ENCODE data around the gene PILRA. TPM values are rescaled to one million over a fixed set of nuclear protein-coding genes. Genes with fewer than 3 reads are reported as not detected.
"Not testable (repeated sequence)": the region's sequence is repeated elsewhere in the genome, so short reads cannot be mapped to it uniquely, and the experiment has no call there.

PILRA gene
- total and polyA plus RNA-seq, 10 of the 15 experiments (the other 5 are each of a cell fraction or from before 2014, with no cell fraction given): 6.6 to 43.3 (median 11.5) TPM

GRCh38 chr7:100335566-100336466 lies 37.5 kb upstream of the PILRA start:
- ChIA-PET POLR2A (interaction anchor here (0.7 to 0.9 kb wide), 2 partner anchors 9 to 115 kb away, joined by 3 read pairs; no protein-coding TSS in a partner anchor), RAD21 (ENCODE audit: unreplicated experiment) (interaction anchor here (1.1 to 1.3 kb wide), 3 partner anchors 92 to 203 kb away, joined by 3 to 4 read pairs (median 3); partner anchors contain the start of genes GPC2, STAG3 and ZCWPW1), SMC1A (ENCODE audit: uncharacterized antibody, unreplicated experiment) (interaction anchor here (0.6 kb wide), 1 partner anchor 118 kb away, joined by 3 read pairs; no protein-coding TSS in a partner anchor), CTCF (interaction anchor here (0.9 to 1.2 kb wide), 2 partner anchors 10 to 203 kb away, joined by 3 read pairs; no protein-coding TSS in a partner anchor)
- H3K9me3 ChIP-seq (replicated peaks; ENCODE audit: control insufficient read depth, insufficient read depth, low read length); H4K20me1 ChIP-seq (ENCODE audit: control insufficient read depth, insufficient read depth); H3K4me1 ChIP-seq (ENCODE audit: control insufficient read depth, insufficient read depth, low read length); H3K36me3 ChIP-seq (ENCODE audit: control insufficient read depth in 2 of 2, insufficient read depth in 2 of 2, low read length in 1 of 2); in situ Hi-C loops (cut with MboI); intact Hi-C loops (cut with micrococcal nuclease; ENCODE audit: unreplicated experiment); H3K27me3 ChIP-seq (replicated peaks in 1 of 2; ENCODE audit: control insufficient read depth in 2 of 2, insufficient read depth in 2 of 2, low read length in 1 of 2): not testable (repeated sequence)
- Histone ChIP-seq H3K27ac (ENCODE audit: control insufficient read depth, insufficient read depth) (peak overlapping the region; percentile 87), H2AFZ (ENCODE audit: control insufficient read depth, low read depth, low read length) (peak overlapping the region; percentile 76), H3K4me3 (peak overlapping the region; percentile 87), H3K9ac (ENCODE audit: control insufficient read depth, insufficient read depth, low read length) (peak overlapping the region; percentile 79), H3K4me2 (ENCODE audit: control insufficient read depth, insufficient read depth) (peak overlapping the region; percentile 25; the same call in 1 of the 2 replicates), H3K79me2 (ENCODE audit: control insufficient read depth, insufficient read depth, low read length) (peaks cover 26% of the 10 kb centered on the region)
- BruUV-seq (replicated peaks): TSS peak; percentile 64
- DNase-seq (ENCODE audit: low read depth, low spot score) (peak; percentile 86), FAIRE-seq (peak; percentile 23), ATAC-seq (peak; percentile 97)
- under 1% methylated on average over 72 of the region's 85 CpGs for WGBS (ENCODE audit: insufficient coverage, insufficient replicate concordance, low lambda C conversion rate, missing lambda C conversion rate)
- TF ChIP-seq IKZF1 (conservative IDR thresholded peaks at IDR 0.05) (peak; percentile 67), ZNF687 (IDR thresholded peaks at IDR 0.05) (peak; percentile 84), PML (IDR thresholded peaks at IDR 0.05; ENCODE audit: low read length) (peak; percentile 88), IKZF2 (IDR thresholded peaks at IDR 0.05) (peak; percentile 71 to 80), RFX5 (IDR thresholded peaks at IDR 0.05; ENCODE audit: low read depth, low read length) (peak; percentile 71), MTA2 (IDR thresholded peaks at IDR 0.05; ENCODE audit: low read depth) (peak; percentile 53; the same call in 1 of the 2 replicates), LARP7 (IDR thresholded peaks at IDR 0.05) (peak; percentile 66), TARDBP (IDR thresholded peaks at IDR 0.05; ENCODE audit: borderline replicate concordance) (0 out of 2 replicates have a peak, but pooled peaks have one; percentile 49), NR2C1 (IDR thresholded peaks at IDR 0.05) (peak; percentile 90), RB1 (IDR thresholded peaks at IDR 0.05; ENCODE audit: borderline replicate concordance) (peak; percentile 66; the same call in 1 of the 2 replicates), HDGF (IDR thresholded peaks at IDR 0.05) (peak; percentile 79; the same call in 1 of the 2 replicates), CBFB (IDR thresholded peaks at IDR 0.05; ENCODE audit: low read depth) (0 out of 2 replicates have a peak, but pooled peaks have one; percentile 42), ATF7 (IDR thresholded peaks at IDR 0.05; ENCODE audit: low read depth) (peak; percentile 20; the same call in 1 of the 2 replicates), SMAD5 (IDR thresholded peaks at IDR 0.05; ENCODE audit: low read depth) (peak; percentile 81; the same call in 1 of the 2 replicates), ZNF384 (IDR thresholded peaks at IDR 0.05; ENCODE audit: borderline replicate concordance, low read depth, low read length) (peak; percentile 28; the same call in 1 of the 2 replicates), CHD2 (IDR thresholded peaks at IDR 0.05; ENCODE audit: borderline replicate concordance, low read depth, low read length) (peak; percentile 50; the same call in 1 of the 2 replicates), CREB1 (IDR thresholded peaks at IDR 0.05; ENCODE audit: low read depth) (peak; percentile 88), DPF2 (IDR thresholded peaks at IDR 0.05) (peak; percentile 63; the same call in 1 of the 2 replicates), POLR2AphosphoS5 (IDR thresholded peaks at IDR 0.05; ENCODE audit: low read length) (peak; percentile 94), EED (IDR thresholded peaks at IDR 0.05; ENCODE audit: low read depth) (peak; percentile 57; the same call in 1 of the 2 replicates), SP1 (IDR thresholded peaks at IDR 0.05; ENCODE audit: low read depth, low read length) (peak; percentile 58), NR2F1 (conservative IDR thresholded peaks at IDR 0.05) (peak; percentile 90)
